Measurements from ENCODE around the gene MBOAT1.

- no peak for TF ChIP-seq CTCF (IDR thresholded peaks at IDR 0.05)
- no peak for TF ChIP-seq POLR2A (IDR thresholded peaks at IDR 0.05)
- no peak for TF ChIP-seq EP300 (IDR thresholded peaks at IDR 0.05)
Observed at GRCh38 chr6:20238688-20239587, 26.7 kb upstream of the MBOAT1 start.
